Measurements from ENCODE around the gene TTC19. TPM values are rescaled to one million over a fixed set of nuclear protein-coding genes. Genes with fewer than 3 reads are reported as not detected.
A peak's percentile ranks its signal among the peaks of the same experiment; 100 is the strongest.

TTC19 gene
- total and polyA plus RNA-seq, 2 experiments from 2014 or later: 30.3 to 93.5 TPM

- H3K36me3 Mint-ChIP-seq (ENCODE audit: low read depth): peaks cover 87% of the 10 kb centered on the region
- Histone ChIP-seq H3F3A (replicated peaks; ENCODE audit: low read depth) (no peaks in the 10 kb centered on the region), H3K4me3 (no peak overlapping the region), H3K9me2 (ENCODE audit: insufficient read depth) (no peaks in the 10 kb centered on the region), H3K4me2 (no peak overlapping the region), H3K4me1 (ENCODE audit: insufficient read depth) (peaks cover 5% of the 10 kb centered on the region; the same call in 1 of the 2 replicates), H3K27ac (ENCODE audit: low read depth) (peak overlapping the region; percentile 15; the same call in 1 of the 2 replicates), H3K27me3 (ENCODE audit: insufficient read depth) (no peaks in the 10 kb centered on the region), H4K20me1 (replicated peaks; ENCODE audit: insufficient read depth) (no peaks in the 10 kb centered on the region), H2AFZ (no peak overlapping the region), H3K79me2 (replicated peaks; ENCODE audit: insufficient read depth) (no peaks in the 10 kb centered on the region; the same call in 1 of the 2 replicates), H3K36me3 (ENCODE audit: insufficient read depth) (peaks cover 16% of the 10 kb centered on the region)
- H3K9me3 Mint-ChIP-seq: no peaks in the 10 kb centered on the region
- TF ChIP-seq REST (IDR thresholded peaks at IDR 0.05; ENCODE audit: unreplicated experiment): no peak
- TF ChIP-seq EZH2 (IDR thresholded peaks at IDR 0.05; ENCODE audit: low read depth, unreplicated experiment): no peak
- no peak for TF ChIP-seq POLR2AphosphoS5 (IDR thresholded peaks at IDR 0.05; ENCODE audit: low read depth)
- TF ChIP-seq, protein P1, sequence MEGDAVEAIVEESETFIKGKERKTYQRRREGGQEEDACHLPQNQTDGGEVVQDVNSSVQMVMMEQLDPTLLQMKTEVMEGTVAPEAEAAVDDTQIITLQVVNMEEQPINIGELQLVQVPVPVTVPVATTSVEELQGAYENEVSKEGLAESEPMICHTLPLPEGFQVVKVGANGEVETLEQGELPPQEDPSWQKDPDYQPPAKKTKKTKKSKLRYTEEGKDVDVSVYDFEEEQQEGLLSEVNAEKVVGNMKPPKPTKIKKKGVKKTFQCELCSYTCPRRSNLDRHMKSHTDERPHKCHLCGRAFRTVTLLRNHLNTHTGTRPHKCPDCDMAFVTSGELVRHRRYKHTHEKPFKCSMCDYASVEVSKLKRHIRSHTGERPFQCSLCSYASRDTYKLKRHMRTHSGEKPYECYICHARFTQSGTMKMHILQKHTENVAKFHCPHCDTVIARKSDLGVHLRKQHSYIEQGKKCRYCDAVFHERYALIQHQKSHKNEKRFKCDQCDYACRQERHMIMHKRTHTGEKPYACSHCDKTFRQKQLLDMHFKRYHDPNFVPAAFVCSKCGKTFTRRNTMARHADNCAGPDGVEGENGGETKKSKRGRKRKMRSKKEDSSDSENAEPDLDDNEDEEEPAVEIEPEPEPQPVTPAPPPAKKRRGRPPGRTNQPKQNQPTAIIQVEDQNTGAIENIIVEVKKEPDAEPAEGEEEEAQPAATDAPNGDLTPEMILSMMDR (conservative IDR thresholded peaks at IDR 0.05; ENCODE audit: low read depth in 2 of 2): no peak
- TF ChIP-seq STAT1 (IDR thresholded peaks at IDR 0.05; ENCODE audit: unreplicated experiment): no peak
- TF ChIP-seq EZH2phosphoT487 (IDR thresholded peaks at IDR 0.05; ENCODE audit: unreplicated experiment): no peak
- TF ChIP-seq ZNF114 (CRISPR knock-in tag; IDR thresholded peaks at IDR 0.05): no peak
- H3K27ac Mint-ChIP-seq: no peak overlapping the region
- ATAC-seq (no peak), DNase-seq (ENCODE audit: low spot score) (no peak)
- H3K27me3 Mint-ChIP-seq (ENCODE audit: insufficient read depth, low read depth, poor library complexity): peaks cover 6% of the 10 kb centered on the region
- H3K4me3 Mint-ChIP-seq: no peak overlapping the region
- H3K4me1 Mint-ChIP-seq: peaks cover 3% of the 10 kb centered on the region; the same call in 2 of the 3 replicates
These were observed 36.6 kb downstream of the TTC19 start for GRCh38 chr17:16036261-16036660.

GRCh38 chr17:16037636-16038035, 38.0 kb downstream of the TTC19 start:
- H3K9me3 Mint-ChIP-seq: no peaks in the 10 kb centered on the region
- peaks cover 8% of the 10 kb centered on the region for H3K27me3 Mint-ChIP-seq (ENCODE audit: insufficient read depth, low read depth, poor library complexity)
- H3K4me3 ChIP-seq: no peak overlapping the region
- H3F3A ChIP-seq (replicated peaks; ENCODE audit: low read depth): no peaks in the 10 kb centered on the region
- H4K20me1 ChIP-seq (replicated peaks; ENCODE audit: insufficient read depth): no peaks in the 10 kb centered on the region
- H3K4me1 Mint-ChIP-seq: peaks cover under 1% of the 10 kb centered on the region; the same call in 2 of the 3 replicates
- no peaks in the 10 kb centered on the region for H3K27me3 ChIP-seq (ENCODE audit: insufficient read depth)
- H3K36me3 ChIP-seq (ENCODE audit: insufficient read depth): peaks cover 22% of the 10 kb centered on the region
- ATAC-seq: no peak
- no peak for DNase-seq (ENCODE audit: low spot score)
- H3K79me2 ChIP-seq (replicated peaks; ENCODE audit: insufficient read depth): no peaks in the 10 kb centered on the region; the same call in 1 of the 2 replicates
- H3K9me2 ChIP-seq (ENCODE audit: insufficient read depth): no peaks in the 10 kb centered on the region
- H3K27ac Mint-ChIP-seq: no peak overlapping the region
- no peak overlapping the region for H3K4me2 ChIP-seq
- no peak overlapping the region for H3K4me3 Mint-ChIP-seq
- H3K27ac ChIP-seq (ENCODE audit: low read depth): no peak overlapping the region
- H2AFZ ChIP-seq: no peak overlapping the region
- H3K4me1 ChIP-seq (ENCODE audit: insufficient read depth): peaks cover 5% of the 10 kb centered on the region; the same call in 1 of the 2 replicates
- peaks cover 82% of the 10 kb centered on the region for H3K36me3 Mint-ChIP-seq (ENCODE audit: low read depth)
- no peak for TF ChIP-seq EZH2phosphoT487 (IDR thresholded peaks at IDR 0.05; ENCODE audit: unreplicated experiment)
- no peak for TF ChIP-seq REST (IDR thresholded peaks at IDR 0.05; ENCODE audit: unreplicated experiment)
- no peak for TF ChIP-seq ZNF331 (CRISPR knock-in tag; IDR thresholded peaks at IDR 0.05; ENCODE audit: low read depth)
